ENCODE measurements around the gene SLC10A7. TPM values are rescaled to one million over a fixed set of nuclear protein-coding genes. Genes with fewer than 3 reads are reported as not detected.

The SLC10A7 gene
- polyA plus RNA-seq, 4 donors: 12.9 to 18.3 (median 15.0) TPM

DNA sequence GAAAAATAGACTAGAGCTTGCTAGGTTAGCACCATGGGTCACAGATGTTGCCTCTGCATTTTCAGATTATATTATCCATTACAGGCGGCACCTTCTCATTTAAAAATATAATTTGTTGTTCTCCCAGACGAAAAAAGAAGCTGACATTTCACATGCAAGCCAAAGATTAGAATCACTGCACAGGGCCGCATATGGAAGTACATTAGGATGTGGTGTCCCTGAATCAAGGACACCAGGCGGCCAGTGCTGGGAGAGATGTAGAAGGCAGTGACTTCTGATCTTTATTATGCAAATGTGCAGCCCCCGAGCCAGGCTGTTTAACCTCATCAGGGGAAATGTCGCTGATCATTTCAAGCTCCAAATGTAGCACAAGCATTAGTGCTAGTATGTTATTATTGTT lies 284.6 kb downstream of the SLC10A7 start:
- no peak for DNase-seq (ENCODE audit: low read depth in 4 of 4, low spot score in 3 of 4)

DNA sequence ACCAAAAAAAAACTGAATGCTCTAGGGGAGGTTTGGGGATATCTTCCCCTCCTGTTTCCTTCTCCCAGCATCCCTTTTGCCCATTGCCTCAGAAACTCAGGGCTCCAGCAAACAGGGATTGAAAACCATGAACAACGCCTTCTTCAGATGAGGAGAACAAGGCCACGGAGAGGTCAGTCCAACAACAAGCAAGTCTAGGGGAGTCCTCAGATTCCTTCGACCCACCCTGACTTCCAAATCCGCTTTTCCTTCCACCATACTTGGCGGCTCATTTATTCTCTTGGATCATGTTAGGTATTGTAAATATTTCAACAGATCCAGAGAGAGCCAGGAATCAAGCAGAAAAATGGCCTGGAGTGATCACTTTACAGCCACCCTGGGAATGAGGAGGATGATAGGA lies 285.5 kb downstream of the SLC10A7 start:
- no peak for DNase-seq (ENCODE audit: low read depth in 4 of 4, low spot score in 3 of 4)

GRCh38 chr4:146235654-146236177 lies 286.0 kb downstream of the SLC10A7 start:
- no peak for DNase-seq (ENCODE audit: low read depth in 4 of 4, low spot score in 3 of 4)

DNA sequence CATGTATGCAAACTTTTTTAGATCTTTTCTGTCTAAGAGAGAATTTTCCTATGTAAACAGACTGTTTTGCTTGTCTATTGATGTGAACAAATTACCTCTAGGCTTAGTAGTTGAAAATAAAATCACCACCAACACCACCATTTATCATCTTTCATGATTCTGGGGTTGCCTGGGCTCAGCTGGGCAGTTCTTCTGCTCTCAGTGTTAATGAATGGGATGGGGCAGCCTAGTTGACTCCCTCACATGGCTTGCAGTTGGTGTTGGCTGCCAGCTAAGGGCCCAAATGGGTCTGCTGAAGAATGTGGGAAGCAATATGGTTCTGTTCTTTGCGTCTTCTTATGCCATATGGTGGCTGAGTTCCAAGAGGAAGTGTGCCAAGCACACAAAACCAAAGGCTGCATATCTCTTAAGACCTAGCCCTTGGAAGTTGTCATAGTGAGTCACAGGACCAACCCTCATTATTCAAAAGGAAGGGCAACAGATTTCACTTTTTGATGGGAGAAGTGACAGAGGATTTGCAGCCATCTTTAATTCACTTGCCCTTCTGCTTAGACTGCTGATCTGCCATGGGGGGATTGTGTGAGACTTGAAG lies 289.5 kb downstream of the SLC10A7 start:
- no peak for DNase-seq (ENCODE audit: low read depth in 4 of 4, low spot score in 3 of 4)

GRCh38 chr4:146229406-146229805 lies 292.3 kb downstream of the SLC10A7 start:
- no peak for DNase-seq (ENCODE audit: low read depth in 4 of 4, low spot score in 3 of 4)

DNA sequence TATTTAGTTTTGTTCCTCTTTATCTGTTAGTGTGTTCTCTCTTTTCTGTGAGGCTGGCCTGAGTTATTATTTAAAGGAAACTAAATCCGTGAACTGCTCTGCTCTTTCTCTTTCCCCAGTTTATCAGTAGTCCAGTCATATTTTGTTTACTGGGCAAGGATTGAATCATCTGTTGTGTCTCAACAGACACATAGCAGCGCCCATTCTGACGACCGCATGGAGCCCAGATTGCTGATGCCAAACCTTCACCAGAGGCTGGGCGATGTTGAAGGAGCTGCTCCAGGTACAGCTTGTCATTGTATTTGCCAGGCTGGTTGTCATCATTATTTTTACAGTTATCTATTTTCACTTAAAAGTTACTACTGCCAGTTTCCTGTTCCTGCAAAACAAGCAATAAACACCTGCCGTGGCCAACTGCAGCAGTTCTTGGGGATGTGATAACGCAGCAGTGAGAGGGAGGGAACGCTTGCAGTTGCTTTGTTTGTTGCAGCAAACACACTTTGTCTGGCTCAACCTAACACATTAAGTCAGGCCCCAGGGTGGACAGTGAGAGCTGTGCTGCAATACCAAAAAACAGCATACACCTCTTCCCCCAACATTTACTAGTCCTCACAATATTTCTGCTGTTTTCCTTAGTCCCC lies 297.3 kb downstream of the SLC10A7 start:
- no peak for DNase-seq (ENCODE audit: low read depth in 4 of 4, low spot score in 3 of 4)

- no peak for DNase-seq (ENCODE audit: low read depth in 4 of 4, low spot score in 3 of 4)
These were observed 299.4 kb downstream of the SLC10A7 start for GRCh38 chr4:146222313-146222712.

DNA sequence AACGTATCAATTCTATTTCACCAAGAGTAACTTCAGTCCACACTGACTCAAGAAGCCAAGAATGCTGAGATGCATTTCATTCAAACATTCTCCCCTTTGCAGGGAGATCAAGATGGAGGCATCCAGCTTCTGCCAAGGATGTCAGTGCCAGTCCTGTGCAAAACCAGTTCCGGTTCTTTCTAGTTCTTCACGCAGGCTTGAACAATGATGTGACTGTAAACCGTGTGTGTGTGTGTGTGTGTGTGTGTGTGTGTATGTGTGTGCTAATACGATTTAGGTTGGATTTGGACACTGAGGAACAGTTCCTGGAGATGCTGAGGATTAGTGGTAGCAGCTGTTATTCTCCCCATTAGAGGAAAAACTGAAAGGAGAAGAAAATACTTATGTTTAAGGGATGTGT lies 307.5 kb downstream of the SLC10A7 start, which contains the start of gene REELD1:
Gene REELD1, plus strand, starts transcription at position 301 of the 400 bp plus-strand sequence. CDS start 2,415 bp downstream, outside the sequence.
- DNase-seq (ENCODE audit: low read depth in 4 of 4, low spot score in 3 of 4): no peak

GRCh38 chr4:146212781-146213180 lies 309.0 kb downstream of the SLC10A7 start:
- DNase-seq (ENCODE audit: low read depth in 4 of 4, low spot score in 3 of 4): no peak

DNA sequence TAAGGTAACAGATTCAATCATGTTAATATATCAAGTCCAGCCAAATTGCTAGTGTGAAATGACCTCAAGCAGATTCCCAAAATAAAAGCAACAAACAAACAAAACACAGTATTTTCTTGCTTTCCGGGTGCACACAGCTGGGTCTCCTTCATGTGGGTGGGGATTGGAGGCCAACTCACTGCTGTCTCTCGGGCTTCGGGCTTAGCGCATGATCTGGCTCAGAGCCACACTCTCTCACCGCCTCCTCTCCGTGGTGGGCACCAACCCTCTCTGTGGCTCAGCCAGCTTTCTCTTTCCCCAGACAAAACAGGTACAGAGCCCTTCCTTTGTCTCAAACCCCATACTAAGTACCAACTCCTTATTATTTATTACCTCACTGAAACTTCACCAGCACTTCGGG lies 310.3 kb downstream of the SLC10A7 start:
- no peak for DNase-seq (ENCODE audit: low read depth in 4 of 4, low spot score in 3 of 4)

GRCh38 chr4:146210890-146211289 lies 310.9 kb downstream of the SLC10A7 start:
- no peak for DNase-seq (ENCODE audit: low read depth in 4 of 4, low spot score in 3 of 4)

DNA sequence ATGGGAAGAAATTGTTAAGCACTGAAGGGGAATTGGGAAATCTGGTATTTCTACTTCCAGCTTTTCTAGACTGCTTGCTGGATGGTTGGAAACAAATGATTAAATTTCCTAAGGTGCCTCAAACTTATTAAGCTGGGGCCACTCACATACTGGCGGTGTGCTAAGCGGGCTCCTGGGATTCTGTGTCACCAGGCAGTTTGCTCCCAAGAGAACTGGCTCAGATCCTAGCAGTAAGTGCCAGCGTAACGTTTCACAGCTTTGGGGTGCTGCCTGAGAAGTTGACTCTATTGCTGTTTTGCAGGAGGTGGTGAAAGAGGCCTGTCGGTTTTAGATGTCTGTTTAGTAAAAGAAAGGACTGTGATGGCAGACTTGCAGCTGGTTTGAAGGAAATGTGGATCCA lies 314.3 kb downstream of the SLC10A7 start:
- no peak for DNase-seq (ENCODE audit: low read depth in 4 of 4, low spot score in 3 of 4)

Other genes with a start within 250 kb of the SLC10A7 start
- gene POU4F2, start 117.0 kb upstream of the SLC10A7 start, polyA plus RNA-seq (ENCODE audit: insufficient read length in 4 of 4): not detected

Data from left renal pelvis (tissue), 4 donors.